Measurements from ENCODE around the gene SDHAF3. TPM values are rescaled to one million over a fixed set of nuclear protein-coding genes. Genes with fewer than 3 reads are reported as not detected.

The SDHAF3 gene
- total RNA-seq, 1 donor from 2014 or later = 9.3 TPM

- no peak for DNase-seq (ENCODE audit: extremely low read depth, low read depth, low spot score)
Measured at GRCh38 chr7:97203957-97204356, 86.5 kb downstream of the SDHAF3 start.

DNA sequence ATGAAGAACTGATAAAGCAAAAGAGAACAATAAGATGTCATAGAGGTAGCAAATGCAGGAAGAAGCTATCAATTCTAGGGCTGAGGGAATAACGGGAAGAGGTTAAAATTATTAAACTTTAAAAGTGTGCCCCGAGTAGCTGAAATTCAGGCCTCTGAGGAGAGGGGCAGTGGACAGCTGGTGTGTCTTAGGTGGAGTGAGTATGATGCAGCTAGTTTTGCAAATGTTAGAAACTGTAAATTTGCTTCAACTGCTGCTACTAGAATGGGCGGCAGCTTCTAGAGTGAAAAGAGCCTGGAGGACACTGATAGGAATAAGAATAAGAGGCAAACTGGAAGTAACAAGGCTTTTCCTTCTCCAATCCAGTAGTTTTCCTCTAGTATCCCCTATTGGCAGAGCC lies 87.3 kb downstream of the SDHAF3 start:
- DNase-seq (ENCODE audit: extremely low read depth, low read depth, low spot score) = no peak

GRCh38 chr7:97215556-97215955 lies 98.1 kb downstream of the SDHAF3 start:
- DNase-seq (ENCODE audit: extremely low read depth, low read depth, low spot score) = no peak

GRCh38 chr7:97218767-97219166 lies 101.3 kb downstream of the SDHAF3 start:
- no peak for DNase-seq (ENCODE audit: extremely low read depth, low read depth, low spot score)

DNA sequence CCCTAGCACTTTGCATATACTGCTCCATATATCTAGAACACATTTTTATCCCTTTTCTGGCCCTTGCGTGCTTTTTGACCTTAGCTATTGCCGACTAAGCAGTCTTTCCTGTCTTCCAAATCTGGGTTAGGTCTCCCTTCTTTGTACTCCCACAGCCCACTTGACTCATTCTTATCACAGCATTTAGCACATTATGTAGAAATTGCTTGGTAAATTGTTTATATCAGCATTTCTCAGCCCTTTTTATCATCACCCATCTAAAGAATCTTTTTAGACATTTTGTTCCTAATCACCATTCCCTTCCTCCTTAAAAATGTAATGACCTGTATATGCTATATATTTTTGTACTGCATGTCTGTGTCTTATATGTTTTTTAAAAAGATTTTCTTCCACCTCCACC lies 101.7 kb downstream of the SDHAF3 start:
- no peak for DNase-seq (ENCODE audit: extremely low read depth, low read depth, low spot score)

DNA sequence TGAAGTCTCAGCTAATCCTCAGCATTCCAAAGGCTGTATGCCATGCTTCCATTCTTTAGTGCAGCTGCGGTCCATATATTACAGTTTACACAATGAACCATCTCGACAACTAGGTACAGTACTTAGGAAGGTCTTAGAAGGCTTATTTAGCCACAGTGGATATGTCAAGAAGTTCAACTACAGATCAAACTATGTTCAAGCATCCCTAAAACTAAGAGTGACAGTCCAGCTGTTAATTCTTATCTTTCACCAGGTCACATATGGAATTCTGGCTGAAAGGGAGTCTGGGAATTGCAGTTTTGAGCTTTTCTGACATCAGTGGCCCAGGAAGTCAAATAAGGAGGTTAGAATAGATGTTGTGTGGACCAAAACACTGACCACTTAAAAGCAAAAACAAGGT lies 106.8 kb downstream of the SDHAF3 start:
- no peak for DNase-seq (ENCODE audit: extremely low read depth, low read depth, low spot score)

DNA sequence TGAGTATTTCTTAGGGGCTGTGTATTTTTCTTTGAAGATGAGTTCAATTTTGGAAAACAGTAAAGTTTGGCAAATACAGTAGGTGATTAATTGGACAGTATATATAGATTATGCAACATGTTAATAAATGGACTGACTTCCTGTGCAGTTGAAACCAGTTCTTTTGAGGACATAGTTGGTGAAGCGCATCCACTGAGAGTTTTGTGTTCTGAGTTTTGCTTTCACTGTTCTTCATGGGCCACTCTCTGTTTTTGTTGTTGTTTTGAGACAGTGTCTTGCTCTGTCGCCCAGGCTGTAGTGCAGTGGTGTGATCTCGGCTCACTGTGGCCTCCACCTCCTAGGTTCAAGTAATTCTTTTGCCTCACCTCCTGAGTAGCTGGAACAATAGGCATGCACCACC lies 109.0 kb downstream of the SDHAF3 start:
- DNase-seq (ENCODE audit: extremely low read depth, low read depth, low spot score) = no peak

Other genes with a start within 250 kb of the SDHAF3 start
- not detected in 2 replicates for gene DLX6, start 112.1 kb upstream of the SDHAF3 start, total RNA-seq
- not detected in 2 replicates for gene DLX5, start 92.9 kb upstream of the SDHAF3 start, total RNA-seq